ENCODE measurements around the gene SLC6A5. TPM values are rescaled to one million over a fixed set of nuclear protein-coding genes. Genes with fewer than 3 reads are reported as not detected.
"Not testable (repeated sequence)": the region's sequence is repeated elsewhere in the genome, so short reads cannot be mapped to it uniquely, and the experiment has no call there.

Gene SLC6A5
- total RNA-seq, 3 donors from 2014 or later (not counting 1 experiment from before 2014, with no cell fraction given) = not detected

- Mint-ChIP-seq H3K4me3 (no peak overlapping the region), H3K27me3 (ENCODE audit: low read depth in 2 of 2) (peaks cover 0 to 2% of the 10 kb centered on the region in 2 donors), H3K36me3 (no peaks in the 10 kb centered on the region), H3K27ac (no peak overlapping the region), H3K9me3 (no peaks in the 10 kb centered on the region), H3K4me1 (no peaks in the 10 kb centered on the region)
- DNase-seq (no peak), ATAC-seq (no peak)
- H3K27me3 ChIP-seq (ENCODE audit: control insufficient read depth, insufficient read depth, low read length) = no peaks in the 10 kb centered on the region
- H3K9me3 ChIP-seq (ENCODE audit: control insufficient read depth, insufficient read depth, low read length) = no peaks in the 10 kb centered on the region
- no peak for TF ChIP-seq CTCF (IDR thresholded peaks at IDR 0.05)
- H3K4me3 ChIP-seq (ENCODE audit: low read length) = no peak overlapping the region
- H3K36me3 ChIP-seq (ENCODE audit: control insufficient read depth, insufficient read depth, low read length) = no peaks in the 10 kb centered on the region
- no peak overlapping the region for H3K27ac ChIP-seq (ENCODE audit: low read length)
- H3K4me1 ChIP-seq (ENCODE audit: control insufficient read depth, insufficient read depth, low read length) = no peaks in the 10 kb centered on the region
- 71% methylated on average over 1 of the region's 1 CpG for WGBS (ENCODE audit: insufficient coverage)
- intact Hi-C loops (cut with micrococcal nuclease) = no loop called here
Observed at GRCh38 chr11:20564846-20565635, 34.4 kb upstream of the SLC6A5 start.

DNA sequence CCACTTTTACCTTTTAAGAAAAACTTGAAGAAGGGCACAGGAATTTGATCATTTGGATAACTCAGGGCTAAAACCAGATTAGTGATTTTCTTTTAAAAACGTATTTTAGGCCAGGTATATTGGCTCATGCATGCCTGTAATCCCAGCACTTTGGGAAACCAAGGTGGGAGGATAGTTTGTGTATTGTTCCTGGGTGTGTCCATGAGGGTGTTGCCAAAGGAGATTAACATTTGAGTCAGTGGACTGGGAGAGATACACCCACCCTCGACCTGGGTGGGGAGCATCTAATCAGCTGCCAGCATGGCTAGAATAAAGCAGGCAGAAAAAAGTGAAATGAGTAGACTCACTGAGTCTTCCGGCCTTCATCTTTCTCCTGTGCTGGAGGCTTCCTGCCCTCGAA, 33.3 kb upstream of the SLC6A5 start:
- 62% methylated on average over 4 of the region's 4 CpGs for WGBS (ENCODE audit: insufficient coverage)
- H3K27me3 Mint-ChIP-seq (ENCODE audit: low read depth in 2 of 2); H3K27ac ChIP-seq (ENCODE audit: low read length); H3K4me1 ChIP-seq (ENCODE audit: control insufficient read depth, insufficient read depth, low read length); ATAC-seq; H3K9me3 Mint-ChIP-seq; intact Hi-C loops (cut with micrococcal nuclease); H3K36me3 Mint-ChIP-seq; H3K27me3 ChIP-seq (ENCODE audit: control insufficient read depth, insufficient read depth, low read length); H3K9me3 ChIP-seq (ENCODE audit: control insufficient read depth, insufficient read depth, low read length); DNase-seq; H3K4me3 ChIP-seq (ENCODE audit: low read length); H3K4me3 Mint-ChIP-seq; H3K36me3 ChIP-seq (ENCODE audit: control insufficient read depth, insufficient read depth, low read length); H3K27ac Mint-ChIP-seq; H3K4me1 Mint-ChIP-seq: not testable (repeated sequence)

GRCh38 chr11:20566591-20567434, 32.6 kb upstream of the SLC6A5 start:
- H3K4me1 ChIP-seq (ENCODE audit: control insufficient read depth, insufficient read depth, low read length) = no peaks in the 10 kb centered on the region
- WGBS (ENCODE audit: insufficient coverage) = 93% methylated on average over 4 of the region's 5 CpGs
- no peaks in the 10 kb centered on the region for H3K9me3 ChIP-seq (ENCODE audit: control insufficient read depth, insufficient read depth, low read length)
- Mint-ChIP-seq H3K27me3 (ENCODE audit: low read depth in 2 of 2) (peaks cover 0 to 6% of the 10 kb centered on the region in 2 donors), H3K9me3 (no peaks in the 10 kb centered on the region), H3K4me3 (no peak overlapping the region), H3K4me1 (no peaks in the 10 kb centered on the region), H3K36me3 (no peaks in the 10 kb centered on the region), H3K27ac (no peak overlapping the region)
- ATAC-seq (no peak), DNase-seq (no peak)
- H3K27ac ChIP-seq (ENCODE audit: low read length) = no peak overlapping the region
- TF ChIP-seq CTCF (IDR thresholded peaks at IDR 0.05) = no peak
- H3K36me3 ChIP-seq (ENCODE audit: control insufficient read depth, insufficient read depth, low read length) = no peaks in the 10 kb centered on the region
- intact Hi-C loops (cut with micrococcal nuclease) = no loop called here
- H3K27me3 ChIP-seq (ENCODE audit: control insufficient read depth, insufficient read depth, low read length) = no peaks in the 10 kb centered on the region
- no peak overlapping the region for H3K4me3 ChIP-seq (ENCODE audit: low read length)

DNA sequence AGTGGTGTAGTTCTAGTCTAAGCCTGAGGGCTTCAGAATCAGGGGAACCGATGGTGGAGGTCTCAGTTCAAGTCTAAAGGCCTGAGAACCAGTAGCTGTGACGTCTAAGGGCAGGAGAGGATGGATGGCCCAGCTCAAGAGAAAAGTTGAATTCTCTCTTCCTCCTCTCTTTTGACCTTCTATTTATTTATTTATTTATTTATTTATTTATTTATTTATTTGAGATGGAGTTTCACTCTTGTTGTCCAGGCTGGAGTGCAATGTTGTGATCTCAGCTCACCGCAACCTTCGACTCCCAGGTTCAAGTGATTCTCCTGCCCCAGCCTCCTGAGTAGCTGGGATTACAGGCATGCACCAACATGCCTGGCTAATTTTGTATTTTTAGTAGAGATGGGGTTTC, 19.7 kb upstream of the SLC6A5 start:
- not testable (repeated sequence) for H3K4me3 Mint-ChIP-seq, H3K27ac Mint-ChIP-seq, ATAC-seq

More for the DNA sequence above, 19.7 kb upstream of the SLC6A5 start:
- H3K4me1 Mint-ChIP-seq; H3K4me1 ChIP-seq (ENCODE audit: control insufficient read depth, insufficient read depth, low read length); H3K4me3 ChIP-seq (ENCODE audit: low read length); H3K36me3 ChIP-seq (ENCODE audit: control insufficient read depth, insufficient read depth, low read length); DNase-seq; H3K27me3 ChIP-seq (ENCODE audit: control insufficient read depth, insufficient read depth, low read length); H3K27ac ChIP-seq (ENCODE audit: low read length); H3K9me3 ChIP-seq (ENCODE audit: control insufficient read depth, insufficient read depth, low read length); H3K9me3 Mint-ChIP-seq; H3K27me3 Mint-ChIP-seq (ENCODE audit: low read depth in 2 of 2); H3K36me3 Mint-ChIP-seq; intact Hi-C loops (cut with micrococcal nuclease): not testable (repeated sequence)
- WGBS (ENCODE audit: insufficient coverage) = 89% methylated on average over 4 of the region's 4 CpGs
